Large intestine (tissue), 3 donors: ENCODE data around the gene DIP2C. TPM values are rescaled to one million over a fixed set of nuclear protein-coding genes. Genes with fewer than 3 reads are reported as not detected.

Source experiments
- DNase-seq, 2 donors: peaks; one replicate each; pipeline versions ENCODE4 v3.0.0 to v3.0.0-alpha.2; 2013
- H3K27ac ChIP-seq: one replicate; pipeline ENCODE4 v1.5.1; 2013; ENCODE audit warnings: low read length
- H3K27me3 ChIP-seq: 2 replicates; pipeline ENCODE4 v1.6.1; 2013; ENCODE audit warnings: low read length; ENCODE audit not compliant: control insufficient read depth, insufficient read depth
- H3K36me3 ChIP-seq: 2 replicates; pipeline ENCODE4 v1.6.1; 2013; ENCODE audit warnings: low read length; ENCODE audit not compliant: control insufficient read depth, insufficient read depth
- H3K4me1 ChIP-seq: one replicate; pipeline ENCODE4 v1.6.1; 2013; ENCODE audit warnings: low read length; ENCODE audit not compliant: control insufficient read depth, insufficient read depth
- H3K4me3 ChIP-seq: one replicate; pipeline ENCODE4 v1.5.1; 2013; ENCODE audit warnings: low read length
- H3K9me3 ChIP-seq: one replicate; pipeline ENCODE4 v1.6.1; 2013; ENCODE audit warnings: mild to moderate bottlenecking, low read depth, low read length, moderate library complexity; ENCODE audit not compliant: control insufficient read depth
- WGBS: methylation state at CpG from one replicate; pipeline ENCODE4 v1.1.5; 2013; ENCODE audit warnings: low lambda C conversion rate; ENCODE audit not compliant: insufficient coverage; 5-methylcytosine and 5-hydroxymethylcytosine counted together
- polyA plus RNA-seq: library from polyadenylated mRNA; unstranded; fragments of 120-200 nt; gene quantifications from one replicate; pipeline ENCODE4 v1.2.1, GENCODE V29; 2013

Gene DIP2C
- polyA plus RNA-seq, 1 donor, result 16.5 TPM

DNA sequence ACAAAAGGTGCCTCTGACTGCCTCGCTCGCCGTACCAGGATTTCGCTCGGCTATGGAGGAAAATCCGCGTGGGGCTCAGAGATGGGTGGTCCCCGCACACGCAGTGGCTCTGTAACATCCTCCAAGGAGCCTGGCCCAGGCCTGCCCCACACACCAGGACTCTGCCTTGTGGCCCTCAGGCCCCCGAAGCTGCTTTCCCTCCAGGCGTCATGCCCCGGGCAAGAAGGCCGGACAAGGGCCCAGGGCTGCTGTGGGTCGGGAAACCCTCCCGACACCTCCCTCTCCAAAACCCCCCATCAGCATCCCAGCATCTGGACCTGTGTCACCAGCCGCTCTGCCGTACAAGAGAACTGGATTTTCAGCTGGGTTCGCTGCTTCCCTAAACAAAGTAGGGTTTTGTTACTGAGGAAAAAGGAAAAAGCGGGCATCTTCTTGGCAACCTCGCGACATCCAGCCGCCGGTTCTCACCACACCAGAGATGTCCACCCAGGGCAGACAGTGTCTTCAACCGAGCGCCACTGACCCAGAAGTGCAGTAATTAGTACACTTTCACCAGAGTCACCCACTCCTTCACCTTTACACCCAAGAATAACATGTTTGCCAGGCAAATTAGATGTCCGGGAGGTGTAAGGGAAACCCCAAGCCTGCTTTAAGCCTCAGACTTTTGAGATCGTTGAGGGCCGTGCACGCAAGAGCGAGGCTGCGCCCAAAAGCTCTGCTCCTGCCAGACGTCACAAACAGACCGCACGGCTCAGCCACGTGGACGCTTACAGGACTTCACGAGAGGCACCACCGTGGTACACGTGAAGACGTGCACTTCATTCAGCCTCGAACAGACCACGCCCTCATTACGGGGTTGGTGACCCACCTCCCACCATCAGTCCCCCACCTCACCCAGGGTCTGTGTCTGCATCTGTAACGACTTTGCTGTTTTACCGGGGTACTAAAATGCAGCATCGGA lies 62.2 kb downstream of the DIP2C start:
- no peak overlapping the region for H3K27ac ChIP-seq
- no peak overlapping the region for H3K4me3 ChIP-seq
- no peaks in the 10 kb centered on the region for H3K27me3 ChIP-seq
- peaks cover 15% of the 10 kb centered on the region for H3K36me3 ChIP-seq
- 100% methylated on average over 1 of the region's 46 CpGs for WGBS
- H3K4me1 ChIP-seq, result peaks cover 14% of the 10 kb centered on the region
- DNase-seq, result no peak
- H3K9me3 ChIP-seq, result peaks cover 5% of the 10 kb centered on the region

DNA sequence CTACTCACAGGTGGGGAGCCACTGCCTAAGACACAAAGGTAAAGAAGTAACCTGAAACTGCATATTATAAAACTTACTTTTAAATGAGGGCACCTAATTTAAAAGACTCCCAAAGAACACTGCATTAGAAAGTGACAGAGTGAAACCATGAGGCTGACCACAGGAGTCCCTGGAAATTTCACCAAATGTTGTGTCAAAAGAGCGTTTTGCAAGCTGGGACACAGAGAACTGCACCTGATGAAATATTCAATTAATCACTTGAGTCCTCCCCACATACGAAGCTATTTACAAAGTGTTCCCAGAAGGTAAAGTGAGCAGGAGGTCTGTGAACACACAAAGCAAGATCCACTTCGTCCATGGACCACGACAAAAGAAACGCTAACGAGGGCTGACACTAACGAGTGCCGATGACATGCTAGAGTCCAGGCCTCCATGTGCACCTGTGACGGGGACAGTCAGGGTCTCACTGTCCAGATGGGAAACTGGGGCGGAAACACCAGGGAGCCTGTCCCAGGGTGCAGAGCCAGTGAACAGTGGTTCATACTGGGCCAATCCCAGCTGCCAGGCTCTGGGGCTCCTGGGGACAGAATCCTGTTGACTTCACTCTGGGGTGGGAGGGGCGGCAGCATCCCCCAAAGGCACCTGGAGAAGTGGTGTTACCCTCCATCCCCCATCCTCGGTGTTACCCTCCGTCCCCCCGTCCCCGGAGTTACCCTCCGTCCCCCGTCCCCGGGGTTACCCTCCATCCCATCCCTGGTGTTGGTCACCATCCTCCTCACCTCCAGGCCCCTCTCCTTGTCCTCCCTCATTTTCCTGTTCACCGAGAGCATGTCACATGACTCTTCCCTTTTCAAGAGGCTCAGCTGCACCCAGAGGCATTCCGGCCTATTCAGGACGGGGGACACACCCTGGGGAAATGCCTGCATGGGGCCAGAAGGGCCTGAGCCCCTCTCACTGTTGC lies 63.4 kb downstream of the DIP2C start:
- H3K4me3 ChIP-seq, result no peak overlapping the region
- peak overlapping the region; percentile 17 for H3K27ac ChIP-seq
- no CpG with 5 or more reads among the region's 21 CpGs for WGBS
- peaks cover 14% of the 10 kb centered on the region for H3K4me1 ChIP-seq
- DNase-seq, result no peak
- H3K9me3 ChIP-seq, result peaks cover 2% of the 10 kb centered on the region
- H3K27me3 ChIP-seq, result no peaks in the 10 kb centered on the region
- H3K36me3 ChIP-seq, result peaks cover 15% of the 10 kb centered on the region

DNA sequence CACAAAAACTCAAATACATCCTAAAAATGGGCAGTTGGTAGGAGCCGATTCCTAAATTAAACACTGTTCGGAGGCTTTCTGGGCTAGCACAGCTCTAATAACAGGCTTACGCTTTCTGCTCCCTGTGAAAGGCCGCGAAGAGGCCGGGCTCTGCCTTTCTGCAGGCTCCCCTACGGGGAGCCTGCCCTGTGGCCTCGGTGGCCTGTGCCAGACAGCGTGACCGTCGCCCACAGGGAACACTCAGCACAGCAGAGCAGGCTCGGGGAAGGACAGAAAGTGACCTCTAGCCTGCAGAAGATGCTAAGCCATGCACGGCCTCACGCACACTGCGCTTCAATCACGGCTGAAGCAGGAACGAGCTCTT lies 64.2 kb downstream of the DIP2C start:
- Histone ChIP-seq H3K9me3 (peaks cover 2% of the 10 kb centered on the region), H3K4me1 (peaks cover 14% of the 10 kb centered on the region), H3K27me3 (no peaks in the 10 kb centered on the region), H3K4me3 (no peak overlapping the region), H3K36me3 (peaks cover 11% of the 10 kb centered on the region), H3K27ac (peak overlapping the region; percentile 42)
- no CpG with 5 or more reads among the region's 17 CpGs for WGBS
- no peak for DNase-seq

DNA sequence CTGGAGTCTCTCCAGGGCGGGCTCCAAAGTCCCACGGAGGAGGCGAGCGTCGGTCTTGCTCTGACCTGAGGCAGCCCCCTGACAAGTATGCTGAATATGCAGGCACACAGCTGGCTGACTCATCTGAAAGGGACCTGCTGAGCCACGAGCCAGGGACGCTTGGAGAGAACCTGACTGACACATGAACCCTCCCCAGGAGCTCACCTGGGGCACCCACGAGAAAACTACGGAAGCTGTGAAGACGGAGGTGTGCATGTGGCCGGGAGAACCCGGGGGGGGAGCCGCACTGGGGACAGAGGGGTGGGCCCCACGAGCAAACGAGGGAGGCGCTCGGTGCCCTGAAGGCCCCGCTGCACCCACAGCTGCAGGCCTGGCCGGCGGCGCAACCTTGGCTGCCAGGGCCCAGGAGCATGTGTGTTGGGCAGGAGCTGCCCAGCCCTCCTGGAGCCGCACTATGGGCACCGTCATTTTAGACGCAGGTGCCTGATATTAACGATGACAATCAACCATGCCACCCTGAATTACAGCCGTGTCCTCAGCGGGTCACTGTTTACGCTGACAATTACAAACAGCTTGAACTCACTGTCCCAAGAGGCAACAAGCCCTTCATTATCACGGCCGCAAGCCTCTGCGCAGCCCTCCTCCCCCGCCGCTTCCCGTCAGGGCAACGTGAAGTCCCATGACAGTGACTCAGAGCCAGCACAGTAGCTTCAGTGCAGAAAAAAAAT lies 64.7 kb downstream of the DIP2C start:
- peak overlapping the region; percentile 42 for H3K27ac ChIP-seq
- peaks cover 14% of the 10 kb centered on the region for H3K4me1 ChIP-seq
- no peak overlapping the region for H3K4me3 ChIP-seq
- H3K27me3 ChIP-seq, result no peaks in the 10 kb centered on the region
- WGBS, result no CpG with 5 or more reads among the region's 35 CpGs
- DNase-seq, result peak; percentile 47 to 54
- H3K36me3 ChIP-seq, result peaks cover 8% of the 10 kb centered on the region
- H3K9me3 ChIP-seq, result peaks cover 2% of the 10 kb centered on the region

GRCh38 chr10:624312-624604 lies 65.2 kb downstream of the DIP2C start:
- peaks cover 2% of the 10 kb centered on the region for H3K9me3 ChIP-seq
- peaks cover 3% of the 10 kb centered on the region for H3K36me3 ChIP-seq
- H3K27ac ChIP-seq, result no peak overlapping the region
- peaks cover 14% of the 10 kb centered on the region for H3K4me1 ChIP-seq
- no peak overlapping the region for H3K4me3 ChIP-seq
- no CpG with 5 or more reads among the region's 8 CpGs for WGBS
- H3K27me3 ChIP-seq, result no peaks in the 10 kb centered on the region
- no peak for DNase-seq

- WGBS, result no CpG with 5 or more reads among the region's 24 CpGs
- no peaks in the 10 kb centered on the region for H3K27me3 ChIP-seq
- peaks cover 14% of the 10 kb centered on the region for H3K4me1 ChIP-seq
- H3K27ac ChIP-seq, result no peak overlapping the region
- H3K36me3 ChIP-seq, result peaks cover 3% of the 10 kb centered on the region
- H3K9me3 ChIP-seq, result peaks cover 2% of the 10 kb centered on the region
- DNase-seq, result no peak
- H3K4me3 ChIP-seq, result no peak overlapping the region
Observed at GRCh38 chr10:623477-624311, 65.8 kb downstream of the DIP2C start.

DNA sequence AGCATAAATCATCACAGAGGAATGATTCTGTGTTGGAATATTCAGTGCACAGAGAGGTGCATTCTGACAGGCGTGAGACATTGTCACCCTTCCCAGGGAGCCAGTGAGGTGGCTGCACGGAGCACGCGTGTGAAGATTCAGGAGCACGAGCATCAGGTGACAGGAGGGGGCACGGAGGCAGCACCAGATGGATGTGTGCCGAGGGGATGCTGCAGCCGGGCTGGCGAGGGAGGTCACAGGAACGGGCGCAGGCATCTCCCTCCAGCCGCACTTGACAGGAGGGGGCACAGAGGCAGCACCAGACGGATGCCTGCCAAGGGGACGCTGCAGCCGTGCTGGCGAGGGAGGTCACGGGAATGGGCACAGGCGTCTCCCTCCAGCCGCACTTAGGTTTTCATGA lies 66.5 kb downstream of the DIP2C start:
- WGBS, result no CpG with 5 or more reads among the region's 19 CpGs
- Histone ChIP-seq H3K4me1 (peaks cover 14% of the 10 kb centered on the region), H3K27ac (no peak overlapping the region), H3K27me3 (no peaks in the 10 kb centered on the region), H3K36me3 (peaks cover 3% of the 10 kb centered on the region), H3K9me3 (no peaks in the 10 kb centered on the region), H3K4me3 (no peak overlapping the region)
- DNase-seq, result no peak

DNA sequence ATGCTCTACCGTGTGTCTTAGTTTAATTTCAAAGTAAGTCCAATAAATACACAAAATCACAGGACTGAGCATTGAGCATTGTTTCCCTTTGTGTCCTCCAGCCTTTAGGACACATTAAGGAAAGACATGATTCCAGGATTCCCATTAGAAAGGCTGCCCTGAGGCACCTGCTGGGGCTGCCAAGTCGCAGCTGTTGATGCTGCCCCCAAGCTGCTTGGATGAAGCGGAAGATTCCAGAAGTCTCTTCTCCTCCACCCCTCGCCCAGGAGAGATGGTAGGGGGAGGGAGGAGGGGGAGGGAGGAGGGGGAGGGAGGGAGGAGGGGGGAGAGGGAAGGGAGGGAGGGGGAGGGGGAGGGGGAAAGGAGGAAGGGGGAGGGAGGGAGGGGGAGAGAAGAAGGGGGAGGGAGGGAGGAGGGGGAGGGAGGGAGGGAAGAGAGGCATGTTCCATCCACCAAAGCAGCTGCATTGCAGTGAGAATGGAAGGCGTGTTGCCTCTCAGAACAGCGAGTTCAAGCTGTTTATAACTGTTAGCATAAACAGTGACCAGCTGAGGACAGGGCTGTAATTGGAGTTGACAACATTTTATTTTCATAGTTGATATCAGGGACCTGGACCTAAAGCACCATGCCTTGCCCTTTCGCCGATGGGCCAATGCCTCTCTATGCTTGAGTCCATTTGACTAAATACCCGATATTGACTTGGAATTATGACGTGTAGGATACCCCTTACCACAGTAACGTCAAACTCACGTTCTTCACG lies 67.3 kb downstream of the DIP2C start:
- Histone ChIP-seq H3K36me3 (no peaks in the 10 kb centered on the region), H3K27me3 (no peaks in the 10 kb centered on the region), H3K4me1 (peaks cover 14% of the 10 kb centered on the region), H3K4me3 (no peak overlapping the region), H3K9me3 (no peaks in the 10 kb centered on the region), H3K27ac (no peak overlapping the region)
- no peak for DNase-seq
- 83% methylated on average over 1 of the region's 13 CpGs for WGBS

- Histone ChIP-seq H3K36me3 (no peaks in the 10 kb centered on the region), H3K9me3 (no peaks in the 10 kb centered on the region), H3K4me1 (peaks cover 14% of the 10 kb centered on the region), H3K4me3 (no peak overlapping the region), H3K27ac (no peak overlapping the region), H3K27me3 (no peaks in the 10 kb centered on the region)
- no peak for DNase-seq
- 83% methylated on average over 1 of the region's 13 CpGs for WGBS
Observed at GRCh38 chr10:621513-621912, 68.0 kb downstream of the DIP2C start.
